Measurements from ENCODE around the gene SLC6A20.

The SLC6A20 gene

DNA sequence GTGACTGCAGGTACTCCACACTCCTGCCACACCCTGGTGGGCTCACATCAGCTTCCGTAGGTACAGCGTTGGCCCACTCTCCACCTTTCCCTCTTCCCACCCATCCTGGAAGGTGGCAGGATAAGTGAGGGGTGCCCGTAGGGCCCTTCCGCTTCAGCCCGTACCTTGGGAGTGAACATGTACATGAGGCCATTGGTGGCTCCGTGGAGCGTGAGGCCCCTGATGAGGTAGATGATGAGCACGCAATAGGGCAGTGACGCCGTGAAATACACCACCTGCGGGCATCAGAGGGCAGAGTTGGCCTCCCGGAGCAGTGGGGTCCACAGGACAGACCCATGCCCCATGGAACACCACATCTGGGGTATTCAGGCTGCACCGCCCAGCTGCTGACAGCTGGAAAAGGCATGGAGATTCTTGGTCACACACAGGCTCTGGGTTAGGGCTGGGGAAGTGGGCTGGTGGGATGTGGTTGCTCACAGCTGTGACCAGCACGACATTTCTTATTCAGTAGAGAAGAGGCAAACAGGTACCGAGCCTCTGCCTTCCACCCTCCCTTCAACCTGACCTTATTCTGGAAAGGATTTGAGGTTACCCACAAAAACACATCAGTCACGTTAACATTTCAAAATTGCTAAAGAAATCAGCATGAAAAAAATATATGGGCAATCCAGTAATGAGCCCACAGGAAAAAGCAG lies 23.8 kb downstream of the SLC6A20 start:
- Histone ChIP-seq H3K36me3 (ENCODE audit: control insufficient read depth in 2 of 2, insufficient read depth in 1 of 2, low read length in 2 of 2) (no peaks in the 10 kb centered on the region), H3K4me1 (ENCODE audit: control insufficient read depth, insufficient read depth, low read length) (no peaks in the 10 kb centered on the region), H3K4me3 (ENCODE audit: low read depth, low read length) (no peak overlapping the region), H3K27ac (ENCODE audit: extremely low read depth, low read depth, low read length) (no peak overlapping the region), H3K9me3 (ENCODE audit: control insufficient read depth, insufficient read depth, low read depth, low read length) (no peaks in the 10 kb centered on the region)
- CTCF ChIA-PET, result no interaction called here
- POLR2A ChIA-PET, result no interaction called here
- no peak for TF ChIP-seq ZNF174 (tag by site-specific recombination; IDR thresholded peaks at IDR 0.05)

DNA sequence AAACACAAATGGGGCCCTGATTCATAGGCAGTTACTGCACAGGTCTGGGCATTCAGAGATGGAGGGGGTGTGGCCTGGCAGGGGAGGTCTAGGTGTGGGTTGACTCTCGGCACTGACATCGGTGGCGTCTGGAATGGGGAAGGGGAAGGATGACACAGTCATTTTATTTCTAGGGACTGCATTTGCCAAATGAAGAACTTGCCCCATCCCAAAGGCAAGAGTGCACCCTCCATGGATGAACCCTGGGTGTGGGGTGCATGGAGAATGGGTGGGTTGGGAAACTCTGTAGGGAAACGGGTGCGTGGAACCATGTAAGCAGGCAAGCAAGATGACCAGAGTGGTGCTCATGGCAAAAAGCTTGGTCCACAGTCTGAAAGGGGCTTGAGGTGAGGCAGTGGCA lies 24.5 kb downstream of the SLC6A20 start:
- H3K36me3 ChIP-seq (ENCODE audit: control insufficient read depth in 2 of 2, insufficient read depth in 1 of 2, low read length in 2 of 2), result no peaks in the 10 kb centered on the region
- no peak overlapping the region for H3K4me3 ChIP-seq (ENCODE audit: low read depth, low read length)
- H3K9me3 ChIP-seq (ENCODE audit: control insufficient read depth, insufficient read depth, low read depth, low read length), result no peaks in the 10 kb centered on the region
- no peak overlapping the region for H3K27ac ChIP-seq (ENCODE audit: extremely low read depth, low read depth, low read length)
- TF ChIP-seq ZEB2 (tag by site-specific recombination; IDR thresholded peaks at IDR 0.05), result no peak
- no peak for TF ChIP-seq ZNF830 (tag by site-specific recombination; IDR thresholded peaks at IDR 0.05; ENCODE audit: low read depth)
- no peak for TF ChIP-seq ZNF155 (tag by site-specific recombination; IDR thresholded peaks at IDR 0.05)
- TF ChIP-seq RBAK (tag by site-specific recombination; IDR thresholded peaks at IDR 0.05), result no peak
- TF ChIP-seq ZNF624 (tag by site-specific recombination; IDR thresholded peaks at IDR 0.05), result no peak
- no peak for TF ChIP-seq ZNF501 (tag by site-specific recombination; IDR thresholded peaks at IDR 0.05)
- CTCF ChIA-PET, result interaction anchor here (0.6 kb wide), 1 partner anchor 60 kb away, joined by 4 read pairs; no protein-coding TSS in a partner anchor
- H3K4me1 ChIP-seq (ENCODE audit: control insufficient read depth, insufficient read depth, low read length), result no peaks in the 10 kb centered on the region
- POLR2A ChIA-PET, result no interaction called here

DNA sequence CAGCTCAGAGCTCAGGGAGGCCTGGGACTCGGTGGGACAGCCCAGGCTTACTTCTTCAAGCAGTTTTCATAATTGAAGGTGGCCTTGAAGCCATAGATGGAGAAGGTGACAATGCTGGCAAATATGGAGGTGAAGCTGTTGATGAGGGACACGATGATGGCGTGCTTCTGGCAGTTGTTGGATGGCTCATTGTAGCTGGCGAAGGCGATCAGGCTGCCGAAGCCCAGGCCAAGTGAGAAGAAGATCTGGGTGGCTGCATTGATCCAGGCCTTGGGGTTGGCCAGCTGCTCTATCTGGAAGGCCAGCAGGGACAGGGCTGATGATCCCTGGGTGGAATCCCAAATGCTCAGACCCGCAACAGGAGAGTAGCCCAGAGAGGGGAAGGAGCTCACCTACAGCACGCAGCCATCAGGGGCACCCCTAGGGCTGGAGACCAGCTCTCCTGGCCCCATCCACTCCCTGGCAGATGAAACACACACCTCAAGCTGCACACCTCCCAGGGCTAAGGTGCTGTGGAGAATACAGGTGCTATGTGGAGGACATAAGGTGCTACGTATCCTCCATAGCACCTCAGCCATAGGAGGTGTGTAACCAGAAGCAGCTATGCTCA lies 25.1 kb downstream of the SLC6A20 start:
- Histone ChIP-seq H3K36me3 (ENCODE audit: control insufficient read depth in 2 of 2, insufficient read depth in 1 of 2, low read length in 2 of 2) (no peaks in the 10 kb centered on the region), H3K27ac (ENCODE audit: extremely low read depth, low read depth, low read length) (no peak overlapping the region), H3K9me3 (ENCODE audit: control insufficient read depth, insufficient read depth, low read depth, low read length) (no peaks in the 10 kb centered on the region), H3K4me1 (ENCODE audit: control insufficient read depth, insufficient read depth, low read length) (no peaks in the 10 kb centered on the region), H3K4me3 (ENCODE audit: low read depth, low read length) (no peak overlapping the region)
- ChIA-PET CTCF (interaction anchor here (0.6 to 0.8 kb wide), 2 partner anchors 61 to 304 kb away, joined by 3 to 4 read pairs; no protein-coding TSS in a partner anchor), POLR2A (no interaction called here)
- TF ChIP-seq ZNF426 (tag by site-specific recombination; IDR thresholded peaks at IDR 0.05), result no peak
- TF ChIP-seq, protein P1, sequence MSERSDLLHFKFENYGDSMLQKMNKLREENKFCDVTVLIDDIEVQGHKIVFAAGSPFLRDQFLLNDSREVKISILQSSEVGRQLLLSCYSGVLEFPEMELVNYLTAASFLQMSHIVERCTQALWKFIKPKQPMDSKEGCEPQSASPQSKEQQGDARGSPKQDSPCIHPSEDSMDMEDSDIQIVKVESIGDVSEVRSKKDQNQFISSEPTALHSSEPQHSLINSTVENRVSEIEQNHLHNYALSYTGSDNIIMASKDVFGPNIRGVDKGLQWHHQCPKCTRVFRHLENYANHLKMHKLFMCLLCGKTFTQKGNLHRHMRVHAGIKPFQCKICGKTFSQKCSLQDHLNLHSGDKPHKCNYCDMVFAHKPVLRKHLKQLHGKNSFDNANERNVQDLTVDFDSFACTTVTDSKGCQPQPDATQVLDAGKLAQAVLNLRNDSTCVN (tag by site-specific recombination; optimal IDR thresholded peaks at IDR 0.05), result no peak
- TF ChIP-seq ZNF610 (tag by site-specific recombination; IDR thresholded peaks at IDR 0.05; ENCODE audit: borderline replicate concordance), result no peak
- TF ChIP-seq, protein P2, sequence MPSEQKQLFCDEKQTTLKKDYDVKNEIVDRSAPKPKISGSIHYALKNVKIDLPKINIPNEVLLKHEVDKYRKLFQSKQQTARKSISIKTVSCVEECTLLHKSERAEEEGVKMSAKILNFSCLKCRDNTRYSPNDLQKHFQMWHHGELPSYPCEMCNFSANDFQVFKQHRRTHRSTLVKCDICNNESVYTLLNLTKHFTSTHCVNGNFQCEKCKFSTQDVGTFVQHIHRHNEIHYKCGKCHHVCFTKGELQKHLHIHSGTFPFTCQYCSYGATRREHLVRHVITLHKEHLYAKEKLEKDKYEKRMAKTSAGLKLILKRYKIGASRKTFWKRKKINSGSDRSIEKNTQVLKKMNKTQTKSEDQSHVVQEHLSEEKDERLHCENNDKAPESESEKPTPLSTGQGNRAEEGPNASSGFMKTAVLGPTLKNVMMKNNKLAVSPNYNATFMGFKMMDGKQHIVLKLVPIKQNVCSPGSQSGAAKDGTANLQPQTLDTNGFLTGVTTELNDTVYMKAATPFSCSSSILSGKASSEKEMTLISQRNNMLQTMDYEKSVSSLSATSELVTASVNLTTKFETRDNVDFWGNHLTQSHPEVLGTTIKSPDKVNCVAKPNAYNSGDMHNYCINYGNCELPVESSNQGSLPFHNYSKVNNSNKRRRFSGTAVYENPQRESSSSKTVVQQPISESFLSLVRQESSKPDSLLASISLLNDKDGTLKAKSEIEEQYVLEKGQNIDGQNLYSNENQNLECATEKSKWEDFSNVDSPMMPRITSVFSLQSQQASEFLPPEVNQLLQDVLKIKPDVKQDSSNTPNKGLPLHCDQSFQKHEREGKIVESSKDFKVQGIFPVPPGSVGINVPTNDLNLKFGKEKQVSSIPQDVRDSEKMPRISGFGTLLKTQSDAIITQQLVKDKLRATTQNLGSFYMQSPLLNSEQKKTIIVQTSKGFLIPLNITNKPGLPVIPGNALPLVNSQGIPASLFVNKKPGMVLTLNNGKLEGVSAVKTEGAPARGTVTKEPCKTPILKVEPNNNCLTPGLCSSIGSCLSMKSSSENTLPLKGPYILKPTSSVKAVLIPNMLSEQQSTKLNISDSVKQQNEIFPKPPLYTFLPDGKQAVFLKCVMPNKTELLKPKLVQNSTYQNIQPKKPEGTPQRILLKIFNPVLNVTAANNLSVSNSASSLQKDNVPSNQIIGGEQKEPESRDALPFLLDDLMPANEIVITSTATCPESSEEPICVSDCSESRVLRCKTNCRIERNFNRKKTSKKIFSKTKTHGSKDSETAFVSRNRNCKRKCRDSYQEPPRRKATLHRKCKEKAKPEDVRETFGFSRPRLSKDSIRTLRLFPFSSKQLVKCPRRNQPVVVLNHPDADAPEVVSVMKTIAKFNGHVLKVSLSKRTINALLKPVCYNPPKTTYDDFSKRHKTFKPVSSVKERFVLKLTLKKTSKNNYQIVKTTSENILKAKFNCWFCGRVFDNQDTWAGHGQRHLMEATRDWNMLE (tag by site-specific recombination; conservative IDR thresholded peaks at IDR 0.05; ENCODE audit: low read depth), result no peak
- no peak for TF ChIP-seq ZSCAN30 (tag by site-specific recombination; IDR thresholded peaks at IDR 0.05)
- TF ChIP-seq REPIN1 (tag by site-specific recombination; IDR thresholded peaks at IDR 0.05; ENCODE audit: low read depth), result no peak
- no peak for TF ChIP-seq ZNF266 (tag by site-specific recombination; IDR thresholded peaks at IDR 0.05; ENCODE audit: low read depth)
- TF ChIP-seq ZNF558 (tag by site-specific recombination; IDR thresholded peaks at IDR 0.05), result no peak
- TF ChIP-seq ZNF37A (tag by site-specific recombination; IDR thresholded peaks at IDR 0.05), result no peak
- TF ChIP-seq, protein P3, sequence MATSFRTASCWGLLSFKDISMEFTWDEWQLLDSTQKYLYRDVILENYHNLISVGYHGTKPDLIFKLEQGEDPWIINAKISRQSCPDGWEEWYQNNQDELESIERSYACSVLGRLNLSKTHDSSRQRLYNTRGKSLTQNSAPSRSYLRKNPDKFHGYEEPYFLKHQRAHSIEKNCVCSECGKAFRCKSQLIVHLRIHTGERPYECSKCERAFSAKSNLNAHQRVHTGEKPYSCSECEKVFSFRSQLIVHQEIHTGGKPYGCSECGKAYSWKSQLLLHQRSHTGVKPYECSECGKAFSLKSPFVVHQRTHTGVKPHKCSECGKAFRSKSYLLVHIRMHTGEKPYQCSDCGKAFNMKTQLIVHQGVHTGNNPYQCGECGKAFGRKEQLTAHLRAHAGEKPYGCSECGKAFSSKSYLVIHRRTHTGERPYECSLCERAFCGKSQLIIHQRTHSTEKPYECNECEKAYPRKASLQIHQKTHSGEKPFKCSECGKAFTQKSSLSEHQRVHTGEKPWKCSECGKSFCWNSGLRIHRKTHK (tag by site-specific recombination; IDR thresholded peaks at IDR 0.05), result no peak
- TF ChIP-seq ZNF19 (tag by site-specific recombination; IDR thresholded peaks at IDR 0.05; ENCODE audit: low read depth), result no peak
- TF ChIP-seq ZNF654 (tag by site-specific recombination; IDR thresholded peaks at IDR 0.05; ENCODE audit: low read depth), result no peak
- no peak for TF ChIP-seq ZNF561 (tag by site-specific recombination; IDR thresholded peaks at IDR 0.05; ENCODE audit: borderline replicate concordance)
- TF ChIP-seq HOXD13 (CRISPR knock-in tag; IDR thresholded peaks at IDR 0.05; ENCODE audit: borderline replicate concordance), result no peak
- no peak for TF ChIP-seq ZNF175 (tag by site-specific recombination; IDR thresholded peaks at IDR 0.05)
- no peak for TF ChIP-seq ZNF768 (tag by site-specific recombination; IDR thresholded peaks at IDR 0.05)
- TF ChIP-seq KLF16 (tag by site-specific recombination; IDR thresholded peaks at IDR 0.05), result no peak

All from HEK293 (cell line).